GM19328 (cell line): Measurements from ENCODE around the gene ST8SIA4.

Source experiments
- ATAC-seq: cut with Tn5 transposase; IDR thresholded peaks from one replicate; pipeline ENCODE4 v1.9.1; 2021; ENCODE audit warnings: mild to moderate bottlenecking, moderate library complexity; ENCODE audit not compliant: unreplicated experiment

Gene ST8SIA4

DNA sequence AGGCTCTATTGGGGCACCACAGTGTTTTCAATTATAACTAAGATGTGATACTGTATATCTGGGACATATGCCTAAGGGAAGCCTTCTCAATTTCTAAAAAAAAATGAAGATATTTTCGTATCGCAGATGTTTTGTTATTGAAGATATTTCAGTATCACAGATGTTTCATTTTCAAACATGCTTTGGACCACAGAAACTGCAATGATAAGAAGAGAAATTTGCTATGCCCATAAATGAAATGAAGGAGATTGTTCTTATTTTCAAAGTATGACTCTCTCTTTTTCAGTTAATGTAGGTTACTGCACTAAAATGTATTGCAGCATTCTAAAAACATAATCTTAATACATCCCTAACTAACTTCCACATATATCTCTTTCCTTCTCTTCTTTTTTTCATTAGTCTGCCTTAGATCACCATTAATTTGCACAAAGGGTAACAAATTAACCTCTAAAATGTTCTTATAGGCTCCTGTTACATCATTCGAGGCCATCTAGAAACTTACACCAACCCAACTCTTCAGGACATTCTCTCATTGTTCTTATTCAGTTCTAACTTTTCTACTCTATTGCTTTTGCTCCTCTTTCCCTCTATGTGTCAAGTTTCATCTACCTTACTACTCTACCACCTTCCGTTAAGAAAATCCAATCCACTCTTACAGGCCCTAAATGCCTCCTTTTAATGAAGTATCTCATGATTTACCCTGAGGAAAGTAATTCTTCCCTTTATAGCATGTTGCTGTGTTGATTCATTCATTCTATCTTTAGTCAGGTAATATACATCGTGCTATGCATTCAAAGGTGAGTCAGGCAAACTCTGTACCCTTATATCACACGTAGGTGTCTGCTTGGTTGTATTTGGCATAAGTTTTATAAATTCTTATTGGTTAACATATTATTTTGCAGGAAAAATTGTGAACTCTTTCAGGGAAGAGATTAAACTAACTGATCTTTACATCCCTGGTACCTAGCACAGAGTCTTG lies 70.5 kb downstream of the ST8SIA4 start:
- ATAC-seq = no peak

DNA sequence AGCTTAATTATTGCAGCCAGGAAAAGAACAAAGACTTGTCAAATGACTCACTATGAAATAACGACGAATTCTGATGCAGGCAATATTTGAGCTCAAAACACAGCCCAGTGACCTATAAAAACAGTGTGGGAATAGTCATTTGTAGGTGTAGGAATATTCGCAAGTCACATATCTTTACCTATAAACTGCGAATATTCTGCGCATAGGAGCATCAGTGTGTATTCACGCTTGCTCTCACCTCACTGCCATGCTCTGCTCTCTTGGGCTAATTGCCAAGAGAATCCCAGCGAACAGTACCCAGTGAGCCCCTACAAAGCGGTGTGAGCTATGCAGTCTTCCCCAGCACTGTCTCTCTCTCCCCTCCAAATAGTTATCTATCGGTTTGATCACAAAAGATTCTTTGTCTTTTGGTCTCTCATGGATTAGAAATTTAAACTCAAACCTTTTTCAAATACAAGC lies 74.2 kb downstream of the ST8SIA4 start:
- no peak for ATAC-seq

DNA sequence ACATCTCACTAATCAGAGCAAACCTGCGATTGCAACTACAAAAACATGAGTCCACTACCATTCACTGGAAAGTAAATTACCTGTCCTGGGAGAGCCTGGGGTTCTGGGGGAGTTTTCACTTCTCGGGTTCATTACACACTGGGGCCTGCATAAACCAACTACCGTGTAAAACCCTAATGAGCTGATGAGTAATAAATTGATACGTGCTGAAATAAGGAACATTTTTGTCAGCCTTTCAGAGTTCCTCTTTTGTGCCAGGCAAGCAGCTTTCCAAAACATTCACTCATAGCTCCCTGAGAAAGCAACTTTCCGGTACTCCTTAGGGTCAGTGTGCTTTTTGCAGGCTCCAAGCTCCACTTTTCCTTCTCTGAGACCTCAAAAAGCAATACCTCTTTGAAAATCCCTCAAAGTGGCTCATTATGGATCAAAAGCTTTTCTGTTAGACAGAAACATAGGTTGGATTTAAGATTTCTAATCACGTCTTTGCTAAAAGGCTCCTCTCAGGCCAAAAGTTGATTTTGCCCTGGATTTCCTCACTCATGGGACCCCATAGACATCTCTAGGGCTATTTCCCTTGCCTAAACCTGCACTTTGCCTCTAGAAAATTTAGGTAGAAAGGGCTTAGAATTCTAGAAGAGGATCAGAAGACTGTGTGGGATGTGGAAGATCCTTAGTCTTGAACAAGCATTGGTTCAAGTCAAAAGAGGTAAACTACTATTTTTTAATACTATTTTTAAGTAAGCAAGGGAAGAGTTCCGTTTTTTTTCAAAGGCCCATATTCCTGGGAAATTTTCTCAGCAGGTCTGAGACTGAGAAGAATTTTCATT lies 74.8 kb downstream of the ST8SIA4 start:
- peak; percentile 74 for ATAC-seq

DNA sequence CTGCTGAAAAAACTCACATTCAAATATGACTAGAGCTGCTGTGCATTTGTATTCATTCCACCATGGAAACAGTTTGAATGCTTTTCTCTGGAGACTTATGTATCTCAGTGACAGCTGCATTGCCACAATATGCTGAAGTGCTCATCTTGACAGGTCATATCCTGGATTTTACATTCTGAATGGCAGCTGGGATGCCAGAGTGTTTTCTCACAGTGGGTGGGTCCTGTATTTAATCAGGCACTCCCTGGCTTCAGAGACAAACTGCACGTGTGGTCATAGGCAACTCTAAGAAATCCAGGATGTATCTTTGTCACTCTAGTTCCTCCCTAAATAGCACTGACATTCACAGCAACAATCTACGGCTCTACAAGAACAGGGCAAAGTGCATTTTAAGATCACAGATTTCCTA lies 75.6 kb downstream of the ST8SIA4 start:
- ATAC-seq = peak; percentile 11

DNA sequence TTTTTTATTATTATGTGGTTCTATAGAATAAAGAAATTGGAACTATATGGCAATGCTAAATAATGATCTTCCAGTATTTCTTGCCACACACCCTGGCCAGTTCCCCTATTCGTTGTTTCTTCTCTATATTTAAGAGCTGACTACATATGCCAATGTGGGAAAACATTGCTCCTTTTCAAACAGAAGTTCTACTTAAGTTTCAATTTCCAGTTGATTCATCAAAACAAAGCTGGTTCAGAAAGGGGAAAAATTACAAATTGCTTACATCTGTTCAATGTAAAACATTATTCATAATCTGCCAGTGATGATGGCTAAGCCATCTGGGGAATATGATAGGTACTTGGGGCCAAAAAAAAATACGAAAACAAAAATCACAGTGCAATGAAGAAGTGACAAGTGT lies 76.9 kb downstream of the ST8SIA4 start:
- no peak for ATAC-seq

DNA sequence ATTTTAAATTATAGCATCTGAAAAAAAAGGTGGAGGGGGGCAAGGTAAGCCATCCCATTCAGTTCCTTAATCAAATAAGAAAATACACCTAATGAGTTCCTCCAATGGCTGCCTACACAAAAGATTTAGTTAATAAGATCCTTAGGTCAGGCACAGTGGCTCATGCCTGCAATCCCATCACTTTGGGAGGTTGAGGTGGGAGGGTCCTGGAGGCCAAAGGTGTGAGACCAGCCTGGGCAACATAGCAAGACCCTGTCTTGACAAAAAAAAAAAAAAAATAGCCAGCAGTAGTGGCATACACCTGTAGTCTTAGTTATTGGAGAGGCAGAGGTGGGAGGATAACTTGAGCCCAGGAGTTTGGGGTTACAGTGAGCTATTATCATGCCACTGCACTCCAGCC lies 78.4 kb downstream of the ST8SIA4 start:
- no peak for ATAC-seq

DNA sequence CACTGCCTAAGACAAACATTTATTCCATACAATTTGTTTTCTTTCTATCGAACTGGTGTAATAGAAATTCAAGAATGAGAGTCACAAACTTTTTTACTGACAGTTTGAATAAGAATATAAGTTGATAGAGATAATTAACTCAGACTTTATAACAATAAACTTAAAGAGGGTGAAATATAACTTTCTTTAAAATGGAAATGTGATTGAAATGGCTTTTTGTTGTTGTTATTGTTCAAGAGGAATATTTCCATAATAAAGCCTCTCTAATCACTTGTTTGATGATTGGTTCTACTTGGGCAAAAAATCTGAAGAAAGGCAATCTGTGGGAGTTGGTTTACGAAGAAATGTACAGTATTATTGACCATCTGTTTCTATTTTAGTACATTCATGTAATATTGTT lies 79.3 kb downstream of the ST8SIA4 start:
- no peak for ATAC-seq

DNA sequence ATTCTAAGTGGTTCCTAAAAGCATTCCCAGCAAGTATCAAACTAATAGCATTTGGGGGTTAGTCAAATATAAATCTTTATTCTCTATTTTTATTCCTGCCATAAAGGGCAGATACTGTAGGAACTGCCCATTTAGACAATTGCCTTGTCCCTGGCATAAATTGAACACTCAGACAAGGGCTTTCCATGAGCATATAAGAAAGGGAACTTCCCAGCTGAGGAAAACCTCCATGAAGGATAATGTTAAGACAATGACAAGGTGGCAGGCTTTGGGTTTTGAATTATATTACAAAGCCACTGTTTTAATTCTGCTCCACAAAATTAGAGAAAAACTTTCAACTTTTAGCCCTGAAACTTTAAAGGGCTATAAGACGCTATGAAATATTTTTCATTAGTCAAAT lies 81.3 kb downstream of the ST8SIA4 start:
- no peak for ATAC-seq

DNA sequence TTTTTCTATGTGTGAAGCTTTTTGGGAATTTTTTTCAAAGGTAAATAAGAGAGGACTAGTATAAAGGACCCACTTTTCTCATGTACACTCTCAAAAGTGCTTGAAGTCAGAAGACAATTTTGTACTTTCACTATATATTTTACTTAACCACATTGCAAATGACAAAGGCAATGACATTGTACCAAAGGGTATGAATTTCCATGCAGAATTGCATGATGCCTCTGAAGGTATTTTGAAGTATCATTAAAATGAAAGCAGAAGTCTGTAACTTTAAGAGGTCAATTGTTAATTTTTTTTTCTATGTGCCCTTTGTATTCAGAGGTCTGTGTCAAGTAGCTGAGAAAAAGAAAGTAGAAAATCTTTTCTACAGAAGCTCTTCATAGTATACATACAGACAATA lies 84.7 kb downstream of the ST8SIA4 start:
- no peak for ATAC-seq

DNA sequence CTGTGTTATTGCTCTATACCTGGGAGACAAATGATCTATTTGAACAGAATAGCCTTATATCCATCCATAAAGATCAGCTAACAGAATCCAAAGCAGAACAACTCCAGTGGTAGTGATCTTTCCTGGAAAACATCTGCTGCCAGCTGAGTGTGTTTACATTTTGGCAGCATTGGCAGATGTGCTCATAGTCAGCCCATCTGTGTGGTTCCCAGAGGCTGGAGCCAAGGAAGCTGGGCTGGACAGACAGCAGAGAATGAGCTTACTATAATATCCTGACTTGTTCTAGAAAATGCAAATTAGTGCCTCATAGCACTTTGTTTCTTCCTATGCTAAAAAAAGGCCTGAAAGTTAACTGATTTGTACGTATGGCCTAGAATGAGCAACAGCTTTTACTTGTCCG lies 99.7 kb downstream of the ST8SIA4 start:
- ATAC-seq = no peak

DNA sequence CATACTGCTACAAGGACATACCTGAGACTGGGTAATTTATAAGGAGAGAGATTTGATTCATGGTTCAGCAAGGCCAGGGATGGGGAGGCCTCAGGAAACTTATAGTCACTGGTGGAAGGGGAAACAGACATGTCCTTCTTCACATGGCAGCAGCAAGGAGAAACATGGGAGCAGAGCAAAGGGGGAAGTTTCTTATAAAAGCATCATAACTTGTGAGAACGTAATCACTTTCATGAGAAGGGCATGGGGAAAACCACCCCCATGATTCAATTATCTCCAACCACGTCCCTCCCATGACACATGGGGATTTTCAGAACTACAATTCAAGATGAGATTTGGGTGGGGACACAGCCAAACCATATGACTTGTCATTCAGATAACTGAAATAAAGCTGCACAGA lies 100.9 kb downstream of the ST8SIA4 start:
- ATAC-seq = no peak

DNA sequence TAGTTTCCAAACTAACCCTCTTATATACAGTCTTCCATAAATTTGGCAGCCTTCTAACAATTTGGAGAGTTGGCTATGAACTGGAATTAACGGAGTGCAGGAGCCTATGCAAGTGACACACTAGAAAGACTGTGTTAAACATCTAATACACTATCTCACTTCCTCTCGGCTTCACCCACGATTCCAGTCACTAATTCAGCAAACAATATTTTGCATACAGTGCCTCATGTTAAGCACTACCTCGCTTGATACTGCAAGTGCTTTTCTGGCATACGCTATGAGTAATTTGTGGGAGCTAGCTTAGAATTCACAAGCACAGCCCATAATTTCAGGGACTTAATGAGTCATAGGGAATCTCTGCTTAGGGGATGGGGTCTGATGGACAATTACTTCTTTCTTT lies 102.5 kb downstream of the ST8SIA4 start:
- ATAC-seq = peak; percentile 90

DNA sequence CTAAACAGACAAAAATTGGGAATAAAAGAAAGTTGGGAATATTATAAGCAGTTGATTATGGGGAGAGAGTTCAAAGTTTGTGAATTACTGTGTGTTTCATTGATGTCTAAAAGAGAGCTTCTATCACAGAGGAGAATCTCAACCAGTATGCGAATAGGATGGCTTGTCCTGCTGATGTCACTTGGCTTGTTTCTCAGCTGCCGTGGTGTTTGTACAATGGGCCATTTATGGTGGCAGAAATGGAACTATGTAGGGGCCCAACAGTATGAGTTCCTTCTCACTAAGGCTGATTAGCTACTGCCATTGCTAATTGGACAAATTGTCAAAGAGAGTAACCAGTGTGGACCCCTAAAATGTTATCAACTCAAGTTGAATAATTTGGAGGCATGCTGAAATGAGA lies 103.9 kb downstream of the ST8SIA4 start:
- no peak for ATAC-seq

DNA sequence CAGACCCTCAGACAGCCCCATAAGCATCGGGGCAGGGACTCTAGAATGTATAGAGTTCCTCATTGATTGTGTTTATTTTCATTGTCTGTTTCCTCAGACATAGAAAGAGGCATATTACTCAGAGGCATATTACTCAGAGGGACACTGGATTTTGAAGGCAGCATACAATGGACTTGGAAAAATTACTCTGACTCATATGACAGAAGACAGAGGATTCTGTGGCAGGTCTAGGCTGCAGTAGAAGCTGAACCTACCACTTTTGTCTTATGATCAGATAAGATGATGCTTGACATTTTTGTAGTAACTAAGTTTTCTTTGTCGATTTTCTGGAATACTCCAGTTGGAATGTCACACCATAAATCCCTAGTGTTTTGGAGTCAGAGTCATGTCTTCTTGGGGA lies 105.2 kb downstream of the ST8SIA4 start:
- ATAC-seq = no peak

DNA sequence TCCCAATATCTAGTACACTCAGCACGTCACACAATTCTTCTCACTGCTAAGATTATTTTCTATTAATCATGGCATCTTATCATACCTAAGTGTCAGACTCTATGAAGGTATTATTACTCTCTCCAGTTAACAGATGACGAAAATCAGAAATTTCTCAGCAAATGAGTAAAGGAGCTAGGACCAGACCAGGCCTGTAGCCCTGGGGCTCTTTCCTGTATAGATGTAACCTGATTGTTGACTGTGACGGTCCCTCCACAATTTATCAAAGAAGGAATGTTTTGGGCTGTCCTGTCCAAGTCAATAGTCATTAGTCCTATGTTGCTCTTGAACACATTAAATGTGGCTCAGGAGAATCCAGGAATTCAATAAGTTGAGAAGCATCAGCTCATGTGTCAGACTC lies 106.2 kb downstream of the ST8SIA4 start:
- no peak for ATAC-seq

DNA sequence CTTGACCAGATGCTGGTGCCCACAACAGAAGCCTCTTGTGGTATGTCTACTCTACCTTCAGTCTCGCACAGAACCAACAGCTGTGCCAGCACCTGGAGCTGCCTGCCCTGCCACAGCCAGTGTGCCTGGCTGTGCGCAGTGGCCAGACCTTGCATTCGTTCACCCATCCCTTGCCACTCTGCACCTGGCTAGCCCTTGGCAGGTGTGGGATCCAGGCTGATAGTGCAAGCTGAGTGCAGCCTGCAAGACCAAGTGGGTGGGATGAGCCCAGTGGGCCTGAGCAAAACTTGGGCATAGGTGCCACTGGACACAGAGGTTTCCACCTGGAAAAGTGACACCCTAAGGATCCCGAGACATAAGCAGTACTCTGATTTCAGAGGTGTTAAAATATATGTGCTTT lies 108.2 kb downstream of the ST8SIA4 start:
- no peak for ATAC-seq

DNA sequence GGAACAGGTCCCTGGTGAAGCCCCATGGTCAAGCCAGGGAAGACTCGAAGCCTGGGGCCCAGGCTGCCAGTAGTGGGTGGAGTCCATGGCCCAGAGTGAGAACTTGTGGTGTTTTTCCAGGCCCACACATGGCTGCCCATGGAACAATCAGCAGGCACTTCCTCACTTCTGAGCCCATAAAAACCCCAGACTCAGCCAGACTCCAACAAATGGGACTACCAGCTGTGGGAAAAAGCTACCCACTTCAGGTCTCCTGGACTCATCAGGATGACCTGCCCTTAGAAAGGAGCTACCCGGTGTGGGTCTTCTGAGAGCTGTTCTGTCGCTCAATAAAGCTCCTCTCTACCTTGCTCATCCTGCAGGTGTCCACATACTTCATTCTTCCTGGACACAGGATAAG lies 108.9 kb downstream of the ST8SIA4 start:
- no peak for ATAC-seq

DNA sequence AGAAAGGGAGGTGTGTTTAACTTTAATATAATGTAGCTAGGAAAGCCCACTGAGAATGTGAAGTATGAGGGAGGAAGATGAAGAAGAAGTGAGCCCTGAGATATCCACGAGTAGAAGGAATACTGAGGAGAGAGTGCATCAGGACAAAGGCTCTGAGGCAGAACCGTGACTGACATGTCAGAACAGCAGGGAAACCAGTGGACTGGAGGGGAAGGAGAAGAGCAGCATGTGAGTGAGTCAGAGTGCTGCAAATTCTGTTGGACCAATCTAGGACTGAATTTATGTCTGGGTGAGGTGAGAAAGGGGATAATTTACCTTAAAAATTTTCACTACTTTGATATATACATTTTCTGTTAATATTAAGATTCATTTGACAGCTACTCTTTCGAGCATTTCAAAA lies 110.3 kb downstream of the ST8SIA4 start:
- ATAC-seq = no peak

DNA sequence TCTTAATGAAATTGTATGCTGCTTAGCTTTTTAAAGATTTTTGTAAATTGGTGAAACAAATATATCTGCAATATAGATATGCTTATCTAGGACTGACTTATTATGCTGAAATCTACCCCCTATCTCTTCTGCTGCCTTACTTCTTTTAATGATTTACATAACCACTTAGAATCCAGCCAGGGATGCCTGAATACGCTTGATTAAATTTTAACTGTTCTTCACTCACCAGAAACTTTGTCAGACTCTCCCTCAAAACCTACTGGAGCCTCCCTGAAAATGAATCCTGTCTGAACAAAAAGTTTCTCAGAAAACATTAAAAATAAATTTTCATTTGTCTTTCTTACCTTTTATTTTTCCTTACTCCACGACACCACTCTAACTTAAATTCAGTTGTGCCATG lies 111.7 kb downstream of the ST8SIA4 start:
- no peak for ATAC-seq

DNA sequence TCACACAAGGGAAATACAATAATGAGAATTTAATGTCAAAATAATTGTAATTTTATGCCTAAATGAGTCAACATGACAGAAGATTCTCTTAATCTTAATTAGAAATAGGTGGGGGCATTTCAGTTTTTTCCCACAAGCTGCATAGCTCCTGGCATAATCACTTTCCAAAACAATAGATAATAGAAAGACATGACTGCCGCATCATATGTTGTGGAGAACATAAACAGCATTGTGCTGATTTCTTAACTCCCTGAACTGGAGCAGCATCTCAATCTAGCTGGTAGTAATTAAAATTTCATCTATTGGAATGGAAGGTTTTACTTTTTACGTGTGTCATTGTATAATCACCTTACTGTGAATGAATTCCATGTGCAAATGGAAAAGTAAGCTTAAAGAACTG lies 112.1 kb downstream of the ST8SIA4 start:
- ATAC-seq = no peak

DNA sequence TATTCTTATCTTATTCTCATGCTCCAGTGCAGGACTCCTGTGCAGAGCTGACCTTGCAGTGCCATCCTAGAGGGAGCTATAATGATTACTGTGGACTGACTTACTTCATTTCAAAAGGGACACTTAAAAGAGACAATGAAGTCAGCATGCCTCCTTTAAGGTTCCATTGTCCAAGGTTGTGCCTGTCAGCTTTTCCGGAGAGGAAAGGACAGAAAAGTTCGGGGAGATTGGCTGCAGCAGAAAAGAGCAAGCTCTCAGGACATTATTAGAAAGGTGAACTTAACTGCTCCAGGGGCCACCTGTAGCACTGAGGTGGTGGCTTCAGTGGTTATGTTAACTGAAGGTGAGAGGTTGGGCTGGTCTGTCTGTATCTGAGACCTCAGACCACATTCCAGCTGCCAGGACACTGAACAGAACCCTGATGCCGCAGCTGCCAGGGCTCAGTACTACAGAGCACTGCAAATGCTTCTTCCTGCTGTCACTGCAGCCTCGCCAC lies 112.9 kb downstream of the ST8SIA4 start:
- peak; percentile 50 for ATAC-seq

DNA sequence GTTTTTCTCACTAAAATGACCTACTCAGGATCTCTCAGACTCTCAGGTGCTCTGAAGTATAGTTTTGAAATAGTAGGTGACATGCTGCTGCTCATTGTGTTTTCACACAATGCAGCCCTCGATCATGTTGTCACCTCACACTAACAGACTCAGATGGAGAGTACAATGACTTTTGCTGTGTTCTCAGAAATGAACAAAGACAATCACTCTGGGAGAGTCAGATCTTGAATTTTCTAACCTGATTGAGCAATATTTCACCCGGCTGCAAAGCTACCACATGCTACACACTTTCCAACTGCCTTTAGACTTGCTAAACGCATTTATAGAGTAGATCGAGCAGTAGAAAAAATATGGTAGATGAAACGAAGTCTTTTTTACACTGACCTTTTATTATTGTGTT lies 113.4 kb downstream of the ST8SIA4 start:
- no peak for ATAC-seq
